ENCODE measurements around the gene COCH. TPM values are rescaled to one million over a fixed set of nuclear protein-coding genes. Genes with fewer than 3 reads are reported as not detected.

The COCH gene
- total RNA-seq, 120 experiments from 2014 or later, result 2.0 to 32.9 (median 5.0) TPM

Other genes starting within 250 kb of the COCH start
- 10 to 100 TPM; 15.4 to 37.5 (median 26.1) TPM for gene AP4S1, start 151.1 kb downstream of the COCH start, total RNA-seq
- 10 to 100 TPM; 31.8 to 57.2 (median 44.6) TPM for gene STRN3, start 151.8 kb downstream of the COCH start, total RNA-seq

Measured in dorsolateral prefrontal cortex (tissue), 118 donors.